Activated T-cell treated with anti-CD3 and anti-CD28 coated beads for 1 hour (primary cell): Measurements from ENCODE around the gene SHISAL1.
"Not testable (repeated sequence)": the region's sequence is repeated elsewhere in the genome, so short reads cannot be mapped to it uniquely, and the experiment has no call there.

Source experiments
- DNase-seq: peaks from one replicate; pipeline ENCODE4 v3.0.0-alpha.2; 2020; ENCODE audit warnings: low read depth

The SHISAL1 gene

DNA sequence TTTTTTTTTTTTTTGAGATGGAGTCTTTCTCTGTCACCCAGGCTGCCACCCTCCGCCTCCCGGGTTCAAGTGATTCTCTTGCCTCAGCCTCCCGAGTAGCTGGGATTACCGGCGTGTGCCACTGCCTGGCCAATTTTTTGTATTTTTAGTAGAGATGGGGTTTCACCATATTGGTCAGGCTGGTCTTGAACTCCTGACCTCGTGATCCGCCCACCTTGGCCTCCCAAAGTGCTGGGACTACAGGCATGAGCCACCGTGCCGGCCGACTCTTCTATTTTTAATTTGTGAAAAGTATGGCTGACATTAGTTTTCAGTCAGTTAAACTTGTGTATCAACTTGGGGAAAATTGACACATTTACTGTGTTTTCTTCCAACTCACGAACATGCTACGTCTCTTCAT is 78.4 kb downstream of the SHISAL1 start:
- not testable (repeated sequence) for DNase-seq

DNA sequence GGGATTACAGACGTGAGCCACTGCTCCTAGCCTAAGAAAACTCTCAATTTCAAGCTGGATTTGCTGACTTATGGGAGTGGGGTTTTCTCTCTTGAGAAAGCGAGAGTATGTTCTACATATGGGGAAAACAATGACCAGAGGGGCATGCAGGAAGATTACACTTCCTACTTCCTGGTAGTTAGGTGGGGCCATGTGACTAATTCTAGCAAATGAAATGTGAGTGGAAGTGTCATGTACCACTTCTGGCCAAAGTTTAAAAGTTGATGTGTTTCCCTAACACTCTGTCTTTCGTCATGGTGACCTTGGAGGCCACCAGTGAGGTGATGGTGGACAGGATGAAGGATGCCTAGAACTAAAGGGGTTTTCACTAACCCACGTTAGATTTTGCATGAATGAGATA is 81.5 kb downstream of the SHISAL1 start:
- no peak for DNase-seq

DNA sequence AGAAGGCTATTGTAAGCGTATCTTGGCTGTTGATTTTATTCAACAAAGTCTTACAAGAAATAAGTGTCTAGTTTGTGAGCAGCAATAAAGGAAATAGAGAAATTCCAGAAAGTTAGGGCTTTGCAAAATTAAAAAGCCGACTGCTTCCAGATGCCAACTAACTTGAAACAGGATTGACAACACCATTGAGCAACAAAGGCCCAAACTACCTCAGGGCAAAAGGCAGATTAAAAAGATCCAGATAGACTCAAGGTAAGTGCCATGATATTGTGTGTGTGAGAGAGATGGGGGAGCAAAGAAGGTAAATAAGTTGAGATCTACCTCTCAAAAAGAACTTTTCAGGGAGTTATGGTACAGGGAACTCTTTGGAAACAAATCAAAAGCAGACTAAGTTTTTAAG is 82.9 kb downstream of the SHISAL1 start:
- no peak for DNase-seq

DNA sequence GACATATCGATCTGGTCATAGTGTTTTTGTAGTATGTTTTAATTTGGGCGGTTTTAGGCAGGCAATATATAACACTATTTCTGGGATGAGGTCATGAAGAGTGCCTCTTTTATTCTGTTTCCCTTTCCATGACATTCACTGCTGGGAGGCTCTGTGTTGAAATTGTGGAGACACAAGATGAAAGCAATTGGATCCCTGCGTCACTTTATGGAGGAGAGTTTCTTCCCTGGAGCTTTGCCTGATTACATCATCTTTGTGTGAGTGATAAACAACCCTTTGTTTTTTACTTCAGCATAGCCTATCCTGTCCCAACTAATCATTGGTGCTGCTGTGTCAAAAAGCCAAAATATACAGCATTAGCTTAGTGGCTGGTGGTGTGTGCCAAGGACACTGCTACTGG is 83.4 kb downstream of the SHISAL1 start:
- no peak for DNase-seq

DNA sequence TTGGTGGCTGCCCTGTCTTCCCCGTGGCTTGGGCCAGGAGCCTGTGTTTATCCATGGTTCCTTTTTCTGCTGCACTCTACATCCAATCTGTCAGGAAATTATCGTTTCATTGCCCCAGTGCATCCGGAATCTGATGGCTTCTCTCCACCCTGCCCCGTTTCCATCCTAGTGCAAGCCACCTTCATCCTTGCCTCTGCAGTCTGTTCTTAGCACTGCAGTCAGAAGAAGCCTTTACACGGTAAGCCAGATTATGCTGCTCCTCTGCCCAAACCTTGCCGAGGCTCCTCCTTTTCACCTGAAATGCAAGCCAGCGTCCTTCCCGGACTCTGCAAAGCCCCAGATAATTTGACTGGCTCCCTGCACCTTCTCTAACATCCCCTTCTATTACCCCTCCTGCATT is 86.9 kb downstream of the SHISAL1 start:
- DNase-seq: no peak

DNA sequence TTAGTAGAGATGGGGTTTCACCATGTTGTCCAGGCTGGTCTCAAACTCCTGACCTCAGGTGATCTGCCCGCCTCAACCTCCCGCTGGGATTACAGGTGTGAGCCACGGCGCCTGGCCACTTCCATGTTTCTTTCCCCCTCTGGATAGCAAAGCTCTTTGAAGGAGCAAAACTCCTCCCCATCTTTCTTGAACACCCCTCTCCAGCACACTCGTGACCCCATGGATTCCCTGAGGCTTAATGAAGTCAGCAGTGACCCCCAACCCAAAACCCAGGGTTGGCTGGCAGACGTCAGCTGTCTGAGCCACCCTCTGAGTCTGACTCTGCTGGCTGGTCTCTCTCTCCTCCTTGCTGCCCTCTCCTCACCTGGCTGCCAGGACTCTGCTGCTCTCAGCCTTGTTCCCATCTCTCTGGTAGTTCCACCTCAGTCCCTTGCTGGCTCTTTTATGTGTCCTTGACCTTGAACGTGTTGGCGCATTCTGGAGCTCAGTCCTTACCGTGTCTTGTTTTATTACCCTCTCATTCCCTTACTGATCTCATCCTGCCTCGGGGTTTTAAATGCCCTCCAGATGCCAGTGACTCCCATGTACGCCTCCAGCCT is 87.6 kb downstream of the SHISAL1 start:
- no peak for DNase-seq

DNA sequence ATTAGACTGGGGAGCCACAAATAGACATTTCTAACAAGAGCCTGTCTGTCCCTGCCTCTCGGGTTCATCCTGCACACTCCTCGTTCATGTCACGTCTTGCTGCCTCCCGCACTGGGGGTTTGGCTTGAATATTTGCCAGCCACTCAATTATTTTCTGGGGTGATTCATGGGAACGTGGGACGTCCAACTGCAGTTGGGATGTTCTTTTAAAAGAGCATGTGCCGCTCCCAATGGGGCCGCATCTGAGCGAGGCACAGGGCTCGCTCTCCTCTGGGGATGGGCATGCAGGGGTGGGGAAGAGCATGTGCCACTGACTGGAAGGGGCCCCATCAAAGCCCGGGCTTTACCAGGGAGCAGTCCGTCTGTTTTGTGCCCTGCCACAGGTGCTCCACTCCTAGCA is 88.6 kb downstream of the SHISAL1 start:
- no peak for DNase-seq

DNA sequence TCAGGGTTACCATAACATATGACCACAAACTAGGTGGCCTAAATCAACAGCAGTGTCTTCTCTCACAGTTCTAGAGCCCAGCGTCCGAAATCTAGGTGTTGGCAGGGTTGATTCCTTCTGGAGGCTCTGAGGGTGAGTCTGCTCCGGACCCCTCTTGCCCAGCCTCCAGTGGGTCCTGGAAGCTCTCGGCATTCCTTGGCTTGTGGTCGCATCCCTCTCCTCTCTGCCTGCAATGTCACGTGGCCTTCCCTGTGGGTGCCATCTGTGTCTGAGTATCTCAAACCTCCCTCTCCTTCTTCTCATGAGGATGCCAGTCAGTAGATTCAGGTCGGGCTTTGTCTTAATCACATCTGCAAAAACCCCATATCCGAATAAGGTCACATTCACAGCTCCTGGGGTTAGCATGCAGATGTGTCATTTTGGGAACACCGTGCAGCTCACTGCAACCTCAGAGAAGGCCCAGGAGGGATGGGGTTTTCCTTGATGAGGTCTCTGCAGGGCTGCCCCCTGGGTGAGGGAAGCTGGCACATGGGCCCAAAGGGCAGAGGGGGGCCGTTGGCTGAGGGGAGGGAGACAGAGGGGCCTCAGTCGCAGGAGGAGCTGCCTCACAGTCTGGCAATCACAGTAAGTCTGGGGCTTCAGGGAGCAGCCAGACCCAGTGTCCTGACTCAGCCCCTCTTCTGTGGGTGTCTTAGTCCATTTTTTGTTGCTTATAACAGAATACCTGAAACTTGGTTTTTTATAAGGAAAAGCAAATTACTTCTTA is 90.9 kb downstream of the SHISAL1 start:
- DNase-seq: no peak

DNA sequence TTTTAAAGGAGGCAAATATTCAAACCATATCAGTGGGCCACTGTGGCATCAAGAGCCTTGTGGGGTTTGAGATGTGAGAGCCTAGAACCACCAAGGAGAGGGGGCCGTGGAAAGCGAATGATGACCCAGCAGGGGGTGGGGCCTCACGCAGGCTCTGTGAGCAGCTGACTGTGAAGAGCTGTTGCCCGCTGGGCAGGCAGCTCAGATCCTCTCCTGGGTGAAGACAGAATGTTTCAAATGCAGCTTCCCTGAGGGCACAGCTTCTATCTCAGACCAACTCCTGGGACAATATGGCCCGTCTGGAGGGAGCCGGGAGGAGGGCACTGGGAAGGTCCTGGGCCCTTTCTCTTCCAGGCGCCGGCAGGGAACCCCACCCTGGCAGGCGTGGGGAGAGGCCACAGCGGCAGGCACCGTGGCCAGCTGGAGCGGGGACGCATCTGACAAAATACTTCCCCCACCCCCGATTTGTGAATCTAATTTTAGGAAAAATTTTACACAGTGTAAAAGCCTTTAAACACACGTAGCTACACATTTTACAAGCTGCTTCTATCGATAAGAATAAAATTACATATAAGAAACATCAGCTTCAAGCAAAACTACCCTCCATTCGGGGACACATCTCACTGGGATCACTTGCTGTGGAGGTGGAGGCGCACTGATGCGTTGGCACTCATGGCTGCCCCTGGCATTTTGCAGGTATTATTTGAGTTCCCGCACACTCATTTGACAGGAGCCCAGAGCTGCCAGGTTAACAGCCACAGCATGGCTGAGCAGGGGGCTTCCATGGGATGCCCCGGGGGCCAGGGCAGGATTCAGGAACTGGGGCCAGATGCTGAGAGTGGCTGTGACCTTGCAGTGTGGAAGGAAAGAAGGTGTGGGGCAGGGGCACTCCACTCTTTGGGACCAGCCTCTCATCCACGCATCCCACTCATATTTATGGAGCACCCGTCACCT is 91.7 kb downstream of the SHISAL1 start:
- no peak for DNase-seq

DNA sequence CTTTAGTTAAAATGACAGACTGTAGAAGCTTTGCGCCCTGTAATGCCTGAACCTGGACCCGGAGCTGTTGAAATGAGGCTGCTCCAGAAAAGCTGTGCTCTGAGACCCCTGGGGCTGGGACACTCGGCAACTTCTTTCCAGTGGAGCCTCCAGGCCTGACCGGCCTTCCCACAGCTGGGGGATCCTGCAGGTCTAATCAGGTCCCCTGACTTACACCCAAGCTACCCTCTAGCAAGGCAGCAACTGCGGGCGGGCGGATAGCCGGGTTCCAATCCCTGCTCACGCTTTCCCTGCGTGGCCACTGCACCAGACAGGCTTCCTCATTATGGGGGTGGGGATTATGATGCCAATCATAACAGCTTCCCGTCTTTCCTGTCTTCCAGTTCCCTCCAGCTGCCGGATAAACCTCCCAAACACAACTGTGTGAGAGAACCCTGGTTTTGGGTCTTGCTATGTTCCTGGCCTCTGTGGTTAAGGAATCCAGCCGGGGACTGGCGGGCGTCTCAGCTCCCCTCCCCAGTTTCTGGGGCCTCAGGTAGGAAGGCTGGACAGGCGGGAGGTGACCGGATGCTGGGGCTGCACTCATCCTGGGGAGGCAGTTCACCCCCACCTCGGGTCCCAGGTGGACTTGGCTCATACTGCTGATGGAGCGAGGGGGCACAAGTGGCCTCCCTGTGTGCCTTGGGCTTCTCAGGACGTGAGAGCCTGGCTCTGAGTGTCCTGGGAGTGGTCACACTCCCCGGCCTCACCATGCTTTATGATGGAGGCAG is 93.5 kb downstream of the SHISAL1 start:
- no peak for DNase-seq

DNA sequence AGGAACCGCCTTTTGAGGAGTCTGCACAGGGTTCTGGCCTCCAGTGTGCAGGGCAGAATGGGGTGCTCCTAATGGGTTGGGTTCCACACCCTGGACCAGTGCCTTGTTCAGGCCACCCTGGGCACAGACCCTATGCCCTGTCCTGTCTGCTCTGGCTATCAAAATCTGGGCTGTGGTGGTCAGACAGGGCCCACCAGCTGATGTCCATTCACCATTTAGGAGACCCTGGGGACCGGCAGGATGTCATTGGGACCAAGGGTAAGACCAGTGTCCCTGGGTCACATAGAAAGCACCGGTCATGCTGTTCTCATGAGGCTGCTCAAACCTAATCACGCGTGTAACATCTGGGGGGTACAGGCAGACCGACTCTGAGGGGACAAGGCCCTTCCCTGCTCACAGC is 94.7 kb downstream of the SHISAL1 start:
- no peak for DNase-seq

DNA sequence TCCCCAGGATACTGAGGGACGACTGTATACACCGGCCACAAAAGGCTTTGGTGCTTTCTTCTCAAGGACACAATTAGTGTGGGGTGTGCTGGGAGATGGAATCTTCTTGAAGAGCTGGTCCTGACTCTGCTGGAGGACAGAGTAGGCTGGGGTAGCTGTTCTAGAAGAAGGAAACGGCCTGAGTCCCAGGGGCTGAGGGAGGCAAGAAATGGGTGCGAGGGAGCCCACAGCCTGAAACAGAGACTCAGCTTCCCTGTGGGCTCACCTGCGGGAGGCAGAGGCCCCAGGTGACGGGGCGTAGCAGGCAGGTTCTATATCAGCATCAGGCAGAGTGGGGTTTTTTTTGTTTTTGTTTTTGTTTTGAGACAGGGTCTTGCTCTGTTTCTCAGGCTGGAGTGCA is 95.4 kb downstream of the SHISAL1 start:
- DNase-seq: no peak

DNA sequence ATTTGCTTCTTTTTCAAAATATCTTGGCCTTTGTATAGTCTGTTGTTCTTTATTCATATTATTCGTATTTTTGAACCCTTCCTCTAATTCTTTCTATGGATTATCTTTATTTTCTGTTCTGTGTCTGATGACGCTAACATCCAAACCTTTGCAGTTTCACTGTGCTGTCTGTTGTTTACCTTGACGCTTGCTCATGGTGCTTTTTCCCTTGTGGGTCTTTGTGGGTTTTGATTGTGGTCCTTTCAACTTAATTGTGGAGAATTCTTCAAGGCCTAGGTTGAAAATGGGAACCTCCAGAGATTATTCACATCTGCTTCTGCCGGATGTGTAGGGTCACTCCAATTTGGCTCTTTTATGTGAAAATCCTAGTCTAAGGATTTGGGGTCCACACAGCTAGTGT is 97.5 kb downstream of the SHISAL1 start:
- DNase-seq: no peak

DNA sequence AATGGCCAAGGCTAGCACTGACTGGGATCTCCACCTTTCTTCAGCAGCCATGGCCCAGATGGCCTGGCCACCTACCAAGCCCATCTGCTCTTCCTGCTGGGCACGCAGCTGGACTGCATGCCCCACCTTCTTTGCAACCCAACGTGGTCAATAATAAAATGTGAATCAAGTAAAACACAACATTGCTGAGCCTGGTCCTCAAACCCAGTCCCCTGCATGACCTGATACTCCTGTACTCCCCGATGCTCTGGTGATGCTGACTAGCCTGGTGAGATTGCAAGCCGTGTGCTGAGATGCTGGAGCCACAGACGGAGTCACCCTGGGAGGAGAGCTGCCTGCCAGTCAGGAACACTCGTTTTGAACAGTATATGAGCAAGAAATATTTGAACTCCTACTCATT is 98.0 kb downstream of the SHISAL1 start:
- DNase-seq: no peak

DNA sequence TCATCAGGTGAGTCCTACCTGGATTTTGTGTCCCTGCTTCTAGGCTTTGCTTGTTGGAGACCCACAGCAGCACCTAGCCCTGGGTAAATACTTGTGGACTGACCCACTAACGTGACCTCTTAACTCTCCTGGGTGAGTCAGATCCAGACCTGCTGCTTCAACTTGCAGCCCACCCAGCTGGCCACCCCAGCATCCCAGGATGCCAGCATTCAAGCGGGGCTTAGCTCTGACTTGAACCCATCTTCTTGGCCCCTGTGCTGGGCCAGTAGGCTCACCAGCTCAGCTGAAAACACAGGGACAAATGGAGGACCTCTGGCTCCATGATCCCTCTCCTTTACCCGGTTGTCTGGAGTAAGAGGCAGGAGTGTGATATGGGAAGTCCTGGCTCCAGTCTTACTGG is 98.6 kb downstream of the SHISAL1 start:
- no peak for DNase-seq

DNA sequence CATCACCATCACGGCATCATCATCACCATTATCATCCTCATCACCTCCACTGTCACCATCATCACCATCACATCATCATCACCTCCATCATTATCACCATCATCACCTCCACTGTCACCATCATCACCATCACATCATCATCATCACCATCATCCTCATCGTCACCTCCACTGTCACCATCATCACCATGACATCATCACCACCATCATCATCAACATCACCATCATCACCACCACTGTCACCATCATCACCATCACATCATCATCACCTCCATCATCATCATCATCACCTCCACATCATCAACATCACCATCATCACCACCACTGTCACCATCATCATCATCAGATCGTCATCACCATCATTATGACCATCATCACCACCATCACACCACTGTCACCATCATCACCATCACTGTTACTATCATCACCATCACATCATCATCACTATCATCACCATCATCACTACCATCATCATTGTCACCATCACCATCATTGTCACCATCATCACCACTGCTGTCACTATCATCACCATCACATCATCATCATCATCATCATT is 99.2 kb downstream of the SHISAL1 start:
- no peak for DNase-seq

DNA sequence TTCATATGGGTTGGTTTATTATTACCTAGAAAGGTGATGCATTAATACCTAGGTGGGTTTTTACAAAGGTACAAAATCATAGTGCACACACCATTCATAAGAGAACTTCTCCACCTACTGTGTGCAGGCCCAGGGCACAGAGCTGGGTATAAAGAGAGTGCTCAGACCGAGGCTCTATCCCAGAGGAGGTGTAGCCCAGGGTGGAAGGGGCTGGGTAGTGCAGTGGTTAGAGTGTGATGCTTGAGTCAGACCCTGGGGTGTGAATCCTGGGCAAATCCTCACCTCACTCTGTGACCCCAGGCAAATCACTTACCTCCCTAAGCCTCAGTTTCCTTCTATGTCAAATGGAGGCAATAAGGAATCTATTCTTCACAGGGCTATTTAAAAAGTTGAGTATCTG is 99.8 kb downstream of the SHISAL1 start:
- no peak for DNase-seq

DNA sequence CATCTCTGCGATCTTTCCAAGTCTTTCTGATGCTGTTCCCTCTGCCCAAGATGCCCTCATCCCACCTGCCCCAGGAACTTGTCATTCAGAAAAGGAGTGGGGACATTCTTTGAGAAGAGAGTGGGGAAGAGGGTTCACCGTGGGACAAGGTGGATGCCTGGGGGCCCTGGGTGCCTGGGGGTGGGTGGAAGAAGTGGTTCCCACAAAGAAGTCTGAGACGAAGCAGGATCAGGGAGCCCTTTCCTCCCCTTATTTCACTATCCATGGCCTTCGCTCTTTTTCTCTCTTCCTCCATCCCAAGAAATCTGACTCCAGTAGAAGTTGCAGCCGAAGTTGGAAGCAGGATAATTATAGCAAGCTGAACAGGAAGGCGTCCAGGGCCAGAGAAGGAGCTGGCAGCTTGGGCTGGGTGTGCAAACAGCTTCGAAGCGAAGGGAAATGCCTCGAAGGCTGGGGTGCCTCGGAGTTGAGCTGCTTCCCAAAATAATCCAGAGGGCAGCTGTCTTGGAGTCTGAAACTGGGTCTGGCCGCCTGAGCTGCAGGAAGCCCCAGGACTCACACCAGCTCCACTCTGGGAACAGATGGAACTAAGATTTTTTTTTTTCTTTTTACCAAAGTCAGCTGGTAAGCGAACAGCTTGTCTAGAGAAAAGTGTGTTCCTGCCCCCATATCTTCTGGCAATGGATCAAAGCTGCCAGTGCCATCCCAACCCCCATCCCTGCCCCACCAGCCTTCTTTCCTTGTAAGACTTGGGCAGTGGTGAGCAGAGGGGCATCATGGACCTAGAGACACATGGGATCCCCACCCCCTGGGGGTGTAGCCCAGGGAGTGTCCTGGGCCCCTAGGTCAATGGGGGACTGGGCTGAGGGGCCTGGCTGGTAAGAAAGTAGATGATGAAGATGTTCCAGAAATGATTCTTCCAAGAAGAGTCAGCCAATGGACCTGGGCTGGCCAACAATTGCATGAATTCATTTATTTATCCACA is 100.5 kb downstream of the SHISAL1 start:
- DNase-seq: no peak

DNA sequence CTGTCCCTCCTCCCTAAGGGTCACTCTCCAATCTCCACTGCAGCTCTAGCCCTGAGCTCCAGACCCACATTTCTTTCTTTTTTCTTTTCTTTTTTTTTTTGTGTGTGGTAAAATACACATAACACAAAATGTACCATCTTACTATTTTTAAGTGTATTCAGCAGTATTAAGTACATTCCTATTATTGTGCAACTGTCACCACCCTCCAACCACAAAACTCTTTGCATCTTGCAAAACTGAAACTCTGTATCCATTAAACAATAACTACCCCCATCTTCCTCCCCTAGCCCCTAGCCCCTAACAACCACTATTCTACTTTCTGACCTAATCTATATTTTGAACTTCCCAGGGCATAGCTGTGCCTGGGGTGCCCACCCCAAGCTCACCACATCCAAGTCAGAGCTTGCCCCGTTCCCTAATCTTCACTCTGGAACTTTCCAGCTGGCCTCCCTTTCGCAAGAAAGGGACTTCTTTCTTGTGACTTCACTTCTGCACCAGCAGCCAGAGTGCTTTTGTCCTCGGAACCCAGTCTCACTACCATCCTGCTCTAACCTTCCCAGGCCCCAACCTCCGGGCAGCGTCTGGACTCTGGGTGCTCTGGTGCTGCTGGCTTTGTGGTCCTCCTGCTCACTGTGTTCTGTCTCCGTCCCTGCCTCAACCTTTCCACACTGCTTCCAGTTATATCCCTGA is 101.3 kb downstream of the SHISAL1 start:
- DNase-seq: no peak

DNA sequence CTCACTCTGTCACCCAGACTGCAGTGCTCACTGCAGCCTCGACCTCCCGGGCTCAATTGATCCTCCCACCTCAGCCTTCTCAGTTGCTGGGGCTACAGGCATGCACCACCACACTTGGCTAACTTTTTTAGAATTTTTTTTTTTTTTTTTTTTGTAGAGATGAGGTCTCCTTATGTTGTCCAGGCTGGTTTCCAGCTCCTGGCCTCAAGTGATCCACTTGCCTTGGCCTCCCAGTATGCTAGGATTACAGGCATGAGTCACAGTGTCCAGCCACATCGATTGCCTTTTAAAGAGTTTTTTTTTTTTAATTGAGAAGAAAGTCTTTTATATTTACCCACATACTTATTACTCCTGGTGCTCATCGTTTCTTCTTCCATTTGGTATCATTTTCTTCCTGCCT is 102.0 kb downstream of the SHISAL1 start:
- DNase-seq: no peak
